Fibroblast of skin of back (primary cell): ENCODE results near the gene VEGFA.

Experiments used
- DNase-seq: peaks from one replicate; pipeline ENCODE4 v3.0.0-alpha.2; 2013

VEGFA gene

GRCh38 chr6:43759136-43759906 lies 10.7 kb upstream of the VEGFA start:
- no peak for DNase-seq

DNA sequence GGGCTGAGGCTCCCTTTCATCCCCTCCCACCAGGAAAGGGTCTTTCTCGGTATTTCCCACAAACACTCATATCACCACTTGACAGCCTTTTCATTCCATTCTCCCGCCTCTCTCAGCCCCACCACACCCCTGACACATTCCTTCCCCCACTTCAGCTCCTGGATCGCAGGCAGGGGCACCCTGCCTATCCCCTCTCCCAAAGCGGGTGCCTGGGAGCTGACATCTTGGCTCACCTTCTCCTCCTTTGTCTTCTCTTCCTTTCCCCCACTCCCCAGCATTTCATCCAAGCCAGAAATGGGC lies 10.2 kb upstream of the VEGFA start:
- no peak for DNase-seq

- DNase-seq: no peak
These were observed 9.5 kb upstream of the VEGFA start for GRCh38 chr6:43760210-43761168.

GRCh38 chr6:43761666-43762409 lies 8.2 kb upstream of the VEGFA start:
- no peak for DNase-seq

DNA sequence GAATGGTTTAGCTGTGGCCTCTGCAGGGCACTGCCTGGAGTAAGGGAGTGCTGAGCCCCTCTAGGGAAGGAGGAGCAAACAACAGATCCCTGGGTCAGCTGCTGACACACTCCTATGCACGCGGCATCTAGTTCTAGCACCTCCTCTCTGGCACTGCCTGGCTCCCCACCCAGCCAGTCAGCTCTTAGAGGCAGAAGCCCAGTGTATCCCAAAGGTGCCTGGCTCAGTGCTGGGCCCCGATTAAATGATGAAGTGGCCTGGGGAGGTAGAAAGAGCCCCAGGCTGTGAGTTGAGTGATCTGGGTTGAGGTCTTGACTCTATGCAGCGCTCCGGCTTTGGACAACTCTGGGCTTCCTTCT lies 7.6 kb upstream of the VEGFA start:
- no peak for DNase-seq

GRCh38 chr6:43762966-43763695 lies 6.9 kb upstream of the VEGFA start:
- peak; percentile 75 for DNase-seq

- no peak for DNase-seq
These were observed 6.0 kb upstream of the VEGFA start for GRCh38 chr6:43763812-43764522.

GRCh38 chr6:43764772-43765171 lies 5.2 kb upstream of the VEGFA start:
- no peak for DNase-seq

- no peak for DNase-seq
These were observed 4.1 kb upstream of the VEGFA start for GRCh38 chr6:43765776-43766499.

- DNase-seq: no peak
These were observed 3.5 kb upstream of the VEGFA start for GRCh38 chr6:43766500-43766853.

GRCh38 chr6:43766964-43767461 lies 3.0 kb upstream of the VEGFA start:
- DNase-seq: no peak

DNA sequence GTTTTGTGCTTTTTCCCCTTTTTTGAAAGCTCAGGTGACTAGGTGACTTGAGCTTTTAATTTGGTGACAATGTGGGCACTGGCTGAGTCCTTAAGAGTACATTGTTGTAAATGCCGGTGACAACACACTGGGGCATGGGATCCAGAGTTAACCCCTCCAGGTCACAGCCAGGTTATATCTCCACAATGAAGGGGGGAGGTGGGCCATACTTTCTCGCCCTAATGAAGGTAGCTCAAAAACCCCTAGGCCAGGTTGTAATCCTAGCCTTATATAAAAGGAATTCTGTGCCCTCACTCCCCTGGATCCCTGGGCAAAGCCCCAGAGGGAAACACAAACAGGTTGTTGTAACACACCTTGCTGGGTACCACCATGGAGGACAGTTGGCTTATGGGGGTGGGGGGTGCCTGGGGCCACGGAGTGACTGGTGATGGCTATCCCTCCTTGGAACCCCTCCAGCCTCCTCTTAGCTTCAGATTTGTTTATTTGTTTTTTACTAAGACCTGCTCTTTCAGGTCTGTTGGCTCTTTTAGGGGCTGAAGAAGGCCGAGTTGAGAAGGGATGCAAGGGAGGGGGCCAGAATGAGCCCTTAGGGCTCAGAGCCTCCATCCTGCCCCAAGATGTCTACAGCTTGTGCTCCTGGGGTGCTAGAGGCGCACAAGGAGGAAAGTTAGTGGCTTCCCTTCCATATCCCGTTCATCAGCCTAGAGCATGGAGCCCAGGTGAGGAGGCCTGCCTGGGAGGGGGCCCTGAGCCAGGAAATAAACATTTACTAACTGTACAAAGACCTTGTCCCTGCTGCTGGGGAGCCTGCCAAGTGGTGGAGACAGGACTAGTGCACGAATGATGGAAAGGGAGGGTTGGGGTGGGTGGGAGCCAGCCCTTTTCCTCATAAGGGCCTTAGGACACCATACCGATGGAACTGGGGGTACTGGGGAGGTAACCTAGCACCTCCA lies 2.2 kb upstream of the VEGFA start:
- DNase-seq: no peak

- DNase-seq: no peak
These were observed 1.5 kb upstream of the VEGFA start for GRCh38 chr6:43768506-43768860.

GRCh38 chr6:43768983-43769525 lies 957 bp upstream of the VEGFA start:
- DNase-seq: peak; percentile 93

GRCh38 chr6:43770372-43771209 lies 580 bp downstream of the VEGFA start:
- peak; percentile 53 for DNase-seq

DNA sequence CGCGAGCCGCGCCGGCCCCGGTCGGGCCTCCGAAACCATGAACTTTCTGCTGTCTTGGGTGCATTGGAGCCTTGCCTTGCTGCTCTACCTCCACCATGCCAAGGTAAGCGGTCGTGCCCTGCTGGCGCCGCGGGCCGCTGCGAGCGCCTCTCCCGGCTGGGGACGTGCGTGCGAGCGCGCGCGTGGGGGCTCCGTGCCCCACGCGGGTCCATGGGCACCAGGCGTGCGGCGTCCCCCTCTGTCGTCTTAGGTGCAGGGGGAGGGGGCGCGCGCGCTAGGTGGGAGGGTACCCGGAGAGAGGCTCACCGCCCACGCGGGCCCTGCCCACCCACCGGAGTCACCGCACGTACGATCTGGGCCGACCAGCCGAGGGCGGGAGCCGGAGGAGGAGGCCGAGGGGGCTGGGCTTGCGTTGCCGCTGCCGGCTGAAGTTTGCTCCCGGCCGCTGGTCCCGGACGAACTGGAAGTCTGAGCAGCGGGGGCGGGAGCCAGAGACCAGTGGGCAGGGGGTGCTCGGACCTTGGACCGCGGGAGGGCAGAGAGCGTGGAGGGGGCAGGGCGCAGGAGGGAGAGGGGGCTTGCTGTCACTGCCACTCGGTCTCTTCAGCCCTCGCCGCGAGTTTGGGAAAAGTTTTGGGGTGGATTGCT lies 1.3 kb downstream of the VEGFA start:
- peak; percentile 47 for DNase-seq

DNA sequence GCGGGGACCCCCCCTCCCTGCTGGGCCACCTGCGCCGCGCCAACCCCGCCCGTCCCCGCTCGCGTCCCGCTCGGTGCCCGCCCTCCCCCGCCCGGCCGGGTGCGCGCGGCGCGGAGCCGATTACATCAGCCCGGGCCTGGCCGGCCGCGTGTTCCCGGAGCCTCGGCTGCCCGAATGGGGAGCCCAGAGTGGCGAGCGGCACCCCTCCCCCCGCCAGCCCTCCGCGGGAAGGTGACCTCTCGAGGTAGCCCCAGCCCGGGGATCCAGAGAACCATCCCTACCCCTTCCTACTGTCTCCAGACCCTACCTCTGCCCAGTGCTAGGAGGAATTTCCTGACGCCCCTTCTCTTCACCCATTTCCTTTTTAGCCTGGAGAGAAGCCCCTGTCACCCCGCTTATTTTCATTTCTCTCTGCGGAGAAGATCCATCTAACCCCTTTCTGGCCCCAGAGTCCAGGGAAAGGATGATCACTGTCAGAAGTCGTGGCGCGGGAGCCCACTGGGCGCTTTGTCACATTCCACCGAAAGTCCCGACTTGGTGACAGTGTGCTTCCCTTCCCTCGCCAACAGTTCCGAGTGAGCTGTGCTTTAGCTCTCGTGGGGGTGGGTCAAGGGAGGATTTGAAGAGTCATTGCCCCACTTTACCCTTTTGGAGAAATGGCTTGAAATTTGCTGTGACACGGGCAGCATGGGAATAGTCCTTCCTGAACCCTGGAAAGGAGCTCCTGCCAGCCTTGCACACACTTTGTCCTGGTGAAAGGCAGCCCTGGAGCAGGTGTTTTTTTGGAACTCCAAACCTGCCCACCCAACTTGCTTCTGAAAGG lies 2.1 kb downstream of the VEGFA start:
- peak; percentile 52 for DNase-seq
